Uterus (tissue), 2 donors: ENCODE measurements around the gene GRK2.

Source experiments
- POLR2A ChIP-seq, 2 donors: fragments of 450-650 bp; IDR thresholded peaks; one replicate each; pipeline ENCODE4 v1.6.1; 2016; ENCODE audit warnings: antibody characterized with exemption in 2 of 2, mild to moderate bottlenecking in 1 of 2, moderate library complexity in 1 of 2
- TF ChIP-seq, protein P1 (sequence below), 4 experiments: fragments of 200-600 bp in 2 of 4; fragments of 450-650 bp in 2 of 4; sonication (generic) in 2 of 4; IDR thresholded peaks; one replicate each; pipeline ENCODE4 v1.5.1; 2016 to 2019; ENCODE audit warnings: antibody characterized with exemption in 4 of 4, mild to moderate bottlenecking in 2 of 4, moderate library complexity in 1 of 4

DNA sequence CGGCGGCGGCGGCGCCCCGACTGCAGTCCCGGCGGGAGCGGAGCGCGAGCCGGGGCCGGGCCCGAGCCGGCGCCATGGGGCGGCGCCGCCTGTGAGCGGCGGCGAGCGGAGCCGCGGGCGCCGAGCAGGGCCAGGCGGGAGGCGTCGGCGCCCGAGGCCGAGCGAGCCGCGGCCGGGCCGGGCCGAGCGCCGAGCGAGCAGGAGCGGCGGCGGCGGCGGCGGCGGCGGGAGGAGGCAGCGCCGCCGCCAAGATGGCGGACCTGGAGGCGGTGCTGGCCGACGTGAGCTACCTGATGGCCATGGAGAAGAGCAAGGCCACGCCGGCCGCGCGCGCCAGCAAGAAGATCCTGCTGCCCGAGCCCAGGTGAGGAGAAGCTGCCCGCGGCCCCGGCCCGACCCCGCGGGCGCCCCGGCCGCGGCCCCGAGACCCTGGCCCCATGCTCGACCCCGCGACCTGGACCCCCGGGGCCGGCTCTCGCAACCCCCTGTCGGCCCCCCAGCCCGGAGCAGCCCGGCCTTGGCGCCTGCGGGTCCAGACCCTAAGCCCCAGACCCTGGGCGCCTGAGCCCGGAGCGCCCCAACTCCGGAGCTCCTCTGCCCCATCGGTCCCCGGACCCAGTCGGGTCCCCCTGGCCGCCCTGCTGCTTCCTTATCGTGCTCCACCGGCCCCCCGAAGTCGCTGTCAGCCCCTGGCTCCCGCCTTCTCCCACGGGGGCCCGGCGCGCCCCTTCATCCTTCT lies at the start of gene GRK2:
- TF ChIP-seq, protein P1, sequence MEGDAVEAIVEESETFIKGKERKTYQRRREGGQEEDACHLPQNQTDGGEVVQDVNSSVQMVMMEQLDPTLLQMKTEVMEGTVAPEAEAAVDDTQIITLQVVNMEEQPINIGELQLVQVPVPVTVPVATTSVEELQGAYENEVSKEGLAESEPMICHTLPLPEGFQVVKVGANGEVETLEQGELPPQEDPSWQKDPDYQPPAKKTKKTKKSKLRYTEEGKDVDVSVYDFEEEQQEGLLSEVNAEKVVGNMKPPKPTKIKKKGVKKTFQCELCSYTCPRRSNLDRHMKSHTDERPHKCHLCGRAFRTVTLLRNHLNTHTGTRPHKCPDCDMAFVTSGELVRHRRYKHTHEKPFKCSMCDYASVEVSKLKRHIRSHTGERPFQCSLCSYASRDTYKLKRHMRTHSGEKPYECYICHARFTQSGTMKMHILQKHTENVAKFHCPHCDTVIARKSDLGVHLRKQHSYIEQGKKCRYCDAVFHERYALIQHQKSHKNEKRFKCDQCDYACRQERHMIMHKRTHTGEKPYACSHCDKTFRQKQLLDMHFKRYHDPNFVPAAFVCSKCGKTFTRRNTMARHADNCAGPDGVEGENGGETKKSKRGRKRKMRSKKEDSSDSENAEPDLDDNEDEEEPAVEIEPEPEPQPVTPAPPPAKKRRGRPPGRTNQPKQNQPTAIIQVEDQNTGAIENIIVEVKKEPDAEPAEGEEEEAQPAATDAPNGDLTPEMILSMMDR (IDR thresholded peaks at IDR 0.05) = no peak
- no peak for TF ChIP-seq POLR2A (IDR thresholded peaks at IDR 0.05)
